CD8-positive, alpha-beta memory T cell (primary cell): ENCODE data around the gene MTOR. TPM values are rescaled to one million over a fixed set of nuclear protein-coding genes. Genes with fewer than 3 reads are reported as not detected.
"Not testable (repeated sequence)": the region's sequence is repeated elsewhere in the genome, so short reads cannot be mapped to it uniquely, and the experiment has no call there.

ENCODE experiments used
- CTCF ChIA-PET: fragments of 350-600 bp; sonication (Branson Sonifier 250); formaldehyde crosslinking; loops from one replicate; lab custom pipeline; 2021; ENCODE audit warnings: antibody characterized with exemption; lab: Charles Lee
- POLR2A ChIA-PET: fragments of 350-600 bp; sonication (Branson Sonifier 250); formaldehyde crosslinking; loops from one replicate; lab custom pipeline; 2021; ENCODE audit warnings: antibody characterized with exemption; lab: Charles Lee
- DNase-seq, 5 donors: peaks; one replicate each; pipeline versions ENCODE4 v3.0.0 to v3.0.0-alpha.2; 2020 to 2022; ENCODE audit warnings: mixed read lengths in 1 of 5
- H3K27ac ChIP-seq: one replicate; pipeline ENCODE4 v1.7.0; 2013; ENCODE audit warnings: low read depth, mild to moderate bottlenecking, low read length, moderate library complexity
- H3K27me3 ChIP-seq: 2 replicates; pipeline ENCODE4 v1.7.0; 2013; ENCODE audit warnings: low read length, mild to moderate bottlenecking; ENCODE audit not compliant: insufficient read depth, poor library complexity, severe bottlenecking
- H3K36me3 ChIP-seq: 2 replicates; pipeline ENCODE4 v1.7.0; 2013; ENCODE audit warnings: mild to moderate bottlenecking, low read length, moderate library complexity; ENCODE audit not compliant: insufficient read depth
- H3K4me1 ChIP-seq: 2 replicates; pipeline ENCODE4 v1.7.0; 2013; ENCODE audit warnings: mild to moderate bottlenecking, low read length, moderate library complexity; ENCODE audit not compliant: insufficient read depth
- H3K4me3 ChIP-seq: 2 replicates; pipeline ENCODE4 v1.7.0; 2013; ENCODE audit warnings: mild to moderate bottlenecking, low read length
- H3K9me3 ChIP-seq: 2 replicates; pipeline ENCODE4 v1.7.0; 2013; ENCODE audit warnings: mild to moderate bottlenecking, low read length
- H3K27ac Mint-ChIP-seq, 8 donors: one replicate each; pipeline ENCODE4 v1.8.0; 2020 to 2021; ENCODE audit warnings: mixed read lengths in 8 of 8, mild to moderate bottlenecking in 6 of 8, inconsistent platforms in 3 of 8, moderate library complexity in 3 of 8
- H3K27me3 Mint-ChIP-seq, 2 donors: one replicate each; pipeline ENCODE4 v1.8.0; 2020 to 2021; ENCODE audit warnings: mixed read lengths in 2 of 2, mild to moderate bottlenecking in 1 of 2, moderate library complexity in 1 of 2
- H3K36me3 Mint-ChIP-seq, 3 donors: one replicate each; pipeline ENCODE4 v1.8.0; 2020 to 2021; ENCODE audit warnings: mixed read lengths in 3 of 3, inconsistent platforms in 1 of 3, mild to moderate bottlenecking in 1 of 3
- H3K4me1 Mint-ChIP-seq, 3 donors: one replicate each; pipeline ENCODE4 v1.8.0; 2020 to 2021; ENCODE audit warnings: mixed read lengths in 3 of 3, inconsistent platforms in 1 of 3, mild to moderate bottlenecking in 1 of 3
- H3K4me3 Mint-ChIP-seq, 7 donors: one replicate each; pipeline ENCODE4 v1.8.0; 2020 to 2021; ENCODE audit warnings: mixed read lengths in 7 of 7, mild to moderate bottlenecking in 6 of 7, moderate library complexity in 4 of 7, inconsistent platforms in 2 of 7
- H3K9me3 Mint-ChIP-seq, 5 donors: one replicate each; pipeline ENCODE4 v1.8.0; 2020 to 2022; ENCODE audit warnings: mixed read lengths in 5 of 5, mild to moderate bottlenecking in 3 of 5, moderate library complexity in 2 of 5, inconsistent platforms in 1 of 5
- polyA plus RNA-seq: library from polyadenylated mRNA; unstranded; fragments of 300-500 nt; fragmentation: Illumina TruSeq; gene quantifications from one replicate; pipeline ENCODE4 v1.2.3, GENCODE V29; 2021
- total RNA-seq, 2 experiments: library from RNA; stranded (reverse); gene quantifications; one replicate each; pipeline ENCODE4 v1.2.3, GENCODE V29; 2021

MTOR gene
- total and polyA plus RNA-seq, 3 experiments from 2014 or later: 8.0 to 55.2 (median 53.9) TPM

- DNase-seq: no peak
- Mint-ChIP-seq H3K4me1 (no peaks in the 10 kb centered on the region), H3K36me3 (peaks cover 0 to 80% (median 14%) of the 10 kb centered on the region in 3 donors), H3K27ac (peak overlapping the region in 1 of 8 donors; percentile 27), H3K27me3 (no peaks in the 10 kb centered on the region), H3K4me3 (no peak overlapping the region), H3K9me3 (no peaks in the 10 kb centered on the region)
- ChIA-PET POLR2A (no interaction called here), CTCF (interaction anchor here (1.5 kb wide), 1 partner anchor 125 kb away, joined by 3 read pairs; no protein-coding TSS in a partner anchor)
- Histone ChIP-seq H3K36me3 (peaks cover 5% of the 10 kb centered on the region), H3K4me1 (no peaks in the 10 kb centered on the region), H3K27me3 (no peaks in the 10 kb centered on the region), H3K9me3 (no peaks in the 10 kb centered on the region), H3K4me3 (no peak overlapping the region), H3K27ac (no peak overlapping the region)
Observed at GRCh38 chr1:11187000-11187399, 75.4 kb downstream of the MTOR start.

- no peaks in the 10 kb centered on the region for H3K27me3 ChIP-seq
- H3K4me1 Mint-ChIP-seq: no peaks in the 10 kb centered on the region
- H3K4me3 ChIP-seq: no peak overlapping the region
- H3K36me3 ChIP-seq: peaks cover 5% of the 10 kb centered on the region
- H3K9me3 ChIP-seq: no peaks in the 10 kb centered on the region
- peaks cover 0 to 76% (median 16%) of the 10 kb centered on the region in 3 donors for H3K36me3 Mint-ChIP-seq
- no peaks in the 10 kb centered on the region for H3K9me3 Mint-ChIP-seq
- ChIA-PET POLR2A (no interaction called here), CTCF (interaction anchor here (2.0 kb wide), 1 partner anchor 147 kb away, joined by 5 read pairs; no protein-coding TSS in a partner anchor)
- H3K27me3 Mint-ChIP-seq: no peaks in the 10 kb centered on the region
- DNase-seq: no peak
- no peaks in the 10 kb centered on the region for H3K4me1 ChIP-seq
- H3K27ac ChIP-seq: no peak overlapping the region
- peak overlapping the region in 1 of 8 donors; percentile 13 for H3K27ac Mint-ChIP-seq
- H3K4me3 Mint-ChIP-seq: no peak overlapping the region
Observed at GRCh38 chr1:11184973-11185372, 77.4 kb downstream of the MTOR start.

GRCh38 chr1:11182884-11183283 is 79.5 kb downstream of the MTOR start:
- Histone ChIP-seq H3K4me1 (no peaks in the 10 kb centered on the region), H3K36me3 (no peaks in the 10 kb centered on the region), H3K4me3 (no peak overlapping the region), H3K27ac (no peak overlapping the region), H3K9me3 (no peaks in the 10 kb centered on the region), H3K27me3 (no peaks in the 10 kb centered on the region)
- CTCF ChIA-PET: interaction anchor here (1.5 kb wide), 1 partner anchor 145 kb away, joined by 7 read pairs; no protein-coding TSS in a partner anchor
- Mint-ChIP-seq H3K27me3 (no peaks in the 10 kb centered on the region), H3K4me1 (no peaks in the 10 kb centered on the region), H3K9me3 (no peaks in the 10 kb centered on the region), H3K36me3 (peaks cover 0 to 77% (median 13%) of the 10 kb centered on the region in 3 donors), H3K27ac (no peak overlapping the region), H3K4me3 (no peak overlapping the region)
- POLR2A ChIA-PET: no interaction called here
- DNase-seq: no peak

- ChIA-PET CTCF (no interaction called here), POLR2A (no interaction called here)
- H3K36me3 Mint-ChIP-seq: peaks cover 0 to 74% (median 17%) of the 10 kb centered on the region in 3 donors
Observed at GRCh38 chr1:11180342-11180744, 82.0 kb downstream of the MTOR start.

GRCh38 chr1:11179749-11180148 is 82.6 kb downstream of the MTOR start:
- CTCF ChIA-PET, H3K36me3 ChIP-seq, H3K9me3 Mint-ChIP-seq, H3K4me3 Mint-ChIP-seq, H3K4me1 ChIP-seq, H3K27me3 Mint-ChIP-seq, H3K9me3 ChIP-seq, H3K4me3 ChIP-seq, H3K27ac ChIP-seq, POLR2A ChIA-PET, H3K4me1 Mint-ChIP-seq, H3K27me3 ChIP-seq, DNase-seq: not testable (repeated sequence)
- H3K27ac Mint-ChIP-seq: peak overlapping the region in 2 of 8 donors; percentile 4 to 47
- H3K36me3 Mint-ChIP-seq: peaks cover 0 to 74% (median 14%) of the 10 kb centered on the region in 3 donors

More at GRCh38 chr1:11180342-11180744, 82.0 kb downstream of the MTOR start:
- Histone ChIP-seq H3K4me3 (no peak overlapping the region), H3K9me3 (no peaks in the 10 kb centered on the region), H3K36me3 (no peaks in the 10 kb centered on the region), H3K27me3 (no peaks in the 10 kb centered on the region), H3K4me1 (no peaks in the 10 kb centered on the region), H3K27ac (no peak overlapping the region)
- Mint-ChIP-seq H3K4me3 (no peak overlapping the region), H3K27me3 (no peaks in the 10 kb centered on the region), H3K9me3 (no peaks in the 10 kb centered on the region), H3K4me1 (no peaks in the 10 kb centered on the region), H3K27ac (peak overlapping the region in 1 of 8 donors; percentile 21)
- no peak for DNase-seq

- Mint-ChIP-seq H3K4me3 (no peak overlapping the region), H3K9me3 (no peaks in the 10 kb centered on the region), H3K27me3 (no peaks in the 10 kb centered on the region), H3K4me1 (peaks cover 0 to 2% (median 0%) of the 10 kb centered on the region in 3 donors), H3K36me3 (peaks cover 0 to 75% (median 15%) of the 10 kb centered on the region in 3 donors), H3K27ac (peak overlapping the region in 2 of 8 donors; percentile 15 to 47)
- no peaks in the 10 kb centered on the region for H3K36me3 ChIP-seq
- DNase-seq: no peak
- H3K9me3 ChIP-seq: no peaks in the 10 kb centered on the region
- POLR2A ChIA-PET: no interaction called here
- H3K4me3 ChIP-seq: no peak overlapping the region
- H3K4me1 ChIP-seq: no peaks in the 10 kb centered on the region
- CTCF ChIA-PET: no interaction called here
- no peaks in the 10 kb centered on the region for H3K27me3 ChIP-seq
- H3K27ac ChIP-seq: no peak overlapping the region
Observed at GRCh38 chr1:11179125-11179524, 83.2 kb downstream of the MTOR start.

GRCh38 chr1:11178021-11179015 is 84.0 kb downstream of the MTOR start:
- POLR2A ChIA-PET: no interaction called here
- Mint-ChIP-seq H3K27ac (peak overlapping the region in 3 of 8 donors; percentile 1 to 64 (median 31)), H3K27me3 (no peaks in the 10 kb centered on the region), H3K4me1 (peaks cover 0 to 2% (median 0%) of the 10 kb centered on the region in 3 donors), H3K9me3 (no peaks in the 10 kb centered on the region), H3K4me3 (no peak overlapping the region), H3K36me3 (peaks cover 0 to 79% (median 15%) of the 10 kb centered on the region in 3 donors)
- CTCF ChIA-PET: no interaction called here
- no peaks in the 10 kb centered on the region for H3K9me3 ChIP-seq
- no peaks in the 10 kb centered on the region for H3K36me3 ChIP-seq
- no peak overlapping the region for H3K4me3 ChIP-seq
- no peak for DNase-seq
- H3K27ac ChIP-seq: no peak overlapping the region
- no peaks in the 10 kb centered on the region for H3K27me3 ChIP-seq
- H3K4me1 ChIP-seq: no peaks in the 10 kb centered on the region

GRCh38 chr1:11176081-11176706 is 86.2 kb downstream of the MTOR start:
- Histone ChIP-seq H3K27ac (no peak overlapping the region), H3K27me3 (no peaks in the 10 kb centered on the region), H3K9me3 (no peaks in the 10 kb centered on the region), H3K4me1 (no peaks in the 10 kb centered on the region), H3K36me3 (no peaks in the 10 kb centered on the region), H3K4me3 (no peak overlapping the region)
- ChIA-PET POLR2A (no interaction called here), CTCF (no interaction called here)
- Mint-ChIP-seq H3K9me3 (no peaks in the 10 kb centered on the region), H3K27ac (peak overlapping the region in 2 of 8 donors; percentile 47 to 52), H3K4me3 (no peak overlapping the region), H3K4me1 (peaks cover 0 to 2% (median 0%) of the 10 kb centered on the region in 3 donors), H3K27me3 (no peaks in the 10 kb centered on the region), H3K36me3 (peaks cover 0 to 71% (median 11%) of the 10 kb centered on the region in 3 donors)
- DNase-seq: no peak
